Endothelial cell of umbilical vein (primary cell): ENCODE results near the gene IRAK1BP1. TPM values are rescaled to one million over a fixed set of nuclear protein-coding genes. Genes with fewer than 3 reads are reported as not detected.

Experiments used
- BruUV-seq: library from RNA; stranded (reverse); fragments of 400-500 nt; replicated peaks from 2 replicates; lab custom pipeline; 2021; lab: Mats Ljungman, UMichigan
- CTCF ChIA-PET: fragments of 300-600, 350-600 bp; sonication (Branson Sonifier 250); formaldehyde crosslinking; loops from one replicate; lab custom pipeline; 2021; ENCODE audit warnings: antibody characterized with exemption, inconsistent platforms; lab: Charles Lee
- POLR2A ChIA-PET: fragments of 300-600, 350-600 bp; sonication (Branson Sonifier 250); formaldehyde crosslinking; loops from one replicate; lab custom pipeline; 2021; ENCODE audit warnings: antibody characterized with exemption, inconsistent platforms; lab: Charles Lee
- DNase-seq: peaks from one replicate; pipeline ENCODE4 v3.0.0-alpha.2; 2011; ENCODE audit warnings: low read depth, low spot score
- FAIRE-seq: peaks from 2 replicates; lab custom pipeline; 2011; peaks lifted over from hg19 to GRCh38; lab: Jason Lieb, UNC
- H2AFZ ChIP-seq: 2 replicates; pipeline ENCODE4 v1.6.0; 2012; ENCODE audit warnings: low read depth, low read length, control low read depth, inconsistent platforms
- H3K27ac ChIP-seq: 2 replicates; pipeline ENCODE4 v1.5.1; 2011; ENCODE audit warnings: low read depth, mild to moderate bottlenecking, control low read depth, low read length, moderate library complexity; ENCODE audit not compliant: insufficient read depth
- H3K27me3 ChIP-seq, 2 experiments: 2 replicates each; pipeline versions ENCODE4 v1.6.0 to v1.6.1; 2011; ENCODE audit warnings: low read length in 2 of 2, mixed read lengths in 1 of 2; ENCODE audit not compliant: control insufficient read depth in 2 of 2, insufficient read depth in 2 of 2
- H3K36me3 ChIP-seq, 2 experiments: 2 replicates in 1 of 2; 3 replicates in 1 of 2; pipeline ENCODE4 v1.5.1; 2011; ENCODE audit warnings: low read length in 2 of 2, mild to moderate bottlenecking in 1 of 2, moderate library complexity in 1 of 2; ENCODE audit not compliant: control insufficient read depth in 2 of 2, insufficient read depth in 2 of 2; ENCODE audit errors: extremely low read depth in 1 of 2
- H3K4me1 ChIP-seq: 3 replicates; pipeline ENCODE4 v1.5.1; 2011; ENCODE audit warnings: mild to moderate bottlenecking, low read length; ENCODE audit not compliant: control insufficient read depth, insufficient read depth; ENCODE audit errors: extremely low read depth
- H3K4me2 ChIP-seq: 2 replicates; pipeline ENCODE4 v1.6.1; 2011; ENCODE audit warnings: low read length, control low read depth, mixed read lengths; ENCODE audit not compliant: insufficient read depth
- H3K4me3 ChIP-seq, 3 experiments: fragments of 200-600 bp in 1 of 3; sonication (generic), shearing (Covaris generic) in 1 of 3; replicated peaks in 1 of 3; 2 replicates each; pipeline ENCODE4 v1.5.1; 2011 to 2016; ENCODE audit warnings: control low read depth in 3 of 3, low read length in 3 of 3, mild to moderate bottlenecking in 2 of 3, inconsistent platforms in 1 of 3, low read depth in 1 of 3, moderate library complexity in 1 of 3; ENCODE audit not compliant: insufficient read depth in 1 of 3
- H3K79me2 ChIP-seq: 2 replicates; pipeline ENCODE4 v1.6.0; 2012; ENCODE audit warnings: low read length, inconsistent platforms; ENCODE audit not compliant: control insufficient read depth, insufficient read depth
- H3K9ac ChIP-seq: replicated peaks from 2 replicates; pipeline ENCODE3; 2011; ENCODE audit warnings: low read length, control low read depth; ENCODE audit not compliant: insufficient read depth; ENCODE audit errors: extremely low read depth
- H3K9me1 ChIP-seq: replicated peaks from 3 replicates; pipeline ENCODE4 v1.6.0; 2011; ENCODE audit warnings: mild to moderate bottlenecking, low read length; ENCODE audit not compliant: control insufficient read depth, insufficient read depth; ENCODE audit errors: extremely low read depth
- H3K9me3 ChIP-seq: replicated peaks from 2 replicates; pipeline ENCODE4 v1.5.1; 2012; ENCODE audit warnings: low read length, inconsistent platforms; ENCODE audit not compliant: control insufficient read depth, insufficient read depth
- H4K20me1 ChIP-seq: replicated peaks from 2 replicates; pipeline ENCODE3; 2011; ENCODE audit warnings: mild to moderate bottlenecking, low read length; ENCODE audit not compliant: control insufficient read depth, insufficient read depth; ENCODE audit errors: extremely low read depth
- EZH2 ChIP-seq: IDR thresholded peaks from 2 replicates; pipeline ENCODE4 v1.6.1; 2012; ENCODE audit warnings: borderline replicate concordance, low read depth, mild to moderate bottlenecking, moderate library complexity, low read length, inconsistent platforms; ENCODE audit not compliant: severe bottlenecking
- FOS ChIP-seq: IDR thresholded peaks from 2 replicates; pipeline ENCODE4 v1.6.1; 2011; ENCODE audit warnings: mild to moderate bottlenecking, low read length, moderate library complexity, borderline replicate concordance; ENCODE audit not compliant: insufficient read depth
- GATA2 ChIP-seq: IDR thresholded peaks from 2 replicates; pipeline ENCODE4 v1.7.0; 2011; ENCODE audit warnings: low read depth, mild to moderate bottlenecking, moderate library complexity, mixed read lengths, low read length; ENCODE audit not compliant: insufficient read length, insufficient read depth
- JUN ChIP-seq: IDR thresholded peaks from 2 replicates; pipeline ENCODE4 v1.6.1; 2011; ENCODE audit warnings: borderline replicate concordance, low read depth; ENCODE audit not compliant: insufficient read length, insufficient read depth
- MYC ChIP-seq: IDR thresholded peaks from one replicate; pipeline ENCODE4 v1.6.1; 2011; ENCODE audit warnings: mild to moderate bottlenecking, low read depth, low read length
- POLR2A ChIP-seq: IDR thresholded peaks from 2 replicates; pipeline ENCODE4 v1.6.1; 2012; ENCODE audit warnings: low read depth, mild to moderate bottlenecking, control low read depth, low read length
- POLR2AphosphoS5 ChIP-seq: IDR thresholded peaks from 2 replicates; pipeline ENCODE4 v1.6.1; 2012; ENCODE audit warnings: low read depth, mild to moderate bottlenecking, control low read depth, low read length, moderate library complexity; ENCODE audit not compliant: insufficient read depth
- dilution Hi-C: fragments of 300-500 bp; cut with MboI; formaldehyde crosslinking; loops from one replicate; pipeline ENCODE4 v1.15.0; 2019; ENCODE audit warnings: low sequenced_read_pairs; ENCODE audit not compliant: extremely low pct_ligation_motif_present
- intact Hi-C: fragments of 100-400 bp; cut with micrococcal nuclease; formaldehyde crosslinking; loops from one replicate; pipeline ENCODE4 v1.10.0; 2022
- polyA plus RNA-seq, 4 experiments: library from polyadenylated mRNA; depleted of rRNA in 3 of 4; stranded (reverse) in 3 of 4; unstranded in 1 of 4; fragments of >200 nt; gene quantifications; 2 replicates each; pipeline versions ENCODE4 v1.2.1 to v1.2.3, GENCODE V29; 2011 to 2012; ENCODE audit warnings: missing spikeins in 1 of 4
- total RNA-seq: library from RNA; stranded (reverse); gene quantifications from 2 replicates; pipeline ENCODE4 v1.2.3, GENCODE V29; 2021
- TF ChIP-seq, protein P1 (sequence below), 2 donors: IDR thresholded peaks; 1 replicate in 1 of 2; 2 replicates in 1 of 2; pipeline ENCODE4 v1.5.1; 2011; ENCODE audit warnings: low read length in 2 of 2, mild to moderate bottlenecking in 2 of 2, moderate library complexity in 2 of 2, control low read depth in 1 of 2, inconsistent platforms in 1 of 2, low read depth in 1 of 2; ENCODE audit not compliant: insufficient read depth in 1 of 2; ENCODE audit errors: extremely low read depth in 1 of 2
- TF ChIP-seq, protein P2 (sequence below): IDR thresholded peaks from 2 replicates; pipeline ENCODE4 v1.6.1; 2011; ENCODE audit not compliant: insufficient read depth, insufficient read length

Gene IRAK1BP1
- total and polyA plus RNA-seq, 2 donors (not counting 3 experiments of a cell fraction or from before 2014, with no cell fraction given) = 1.8 to 3.0 TPM

- TSS peak; percentile 40 for BruUV-seq
- H3K4me3 ChIP-seq = peak overlapping the region; percentile 95 to 98 (median 95)
- H2AFZ ChIP-seq = peak overlapping the region; percentile 100
- peaks cover 8% of the 10 kb centered on the region for H3K4me1 ChIP-seq
- H3K79me2 ChIP-seq = no peaks in the 10 kb centered on the region
- no peaks in the 10 kb centered on the region for H3K27me3 ChIP-seq
- H4K20me1 ChIP-seq = no peaks in the 10 kb centered on the region
- DNase-seq (no peak), FAIRE-seq (no peak)
- no peaks in the 10 kb centered on the region for H3K9me3 ChIP-seq
- ChIA-PET POLR2A (no interaction called here), CTCF (no interaction called here)
- H3K27ac ChIP-seq = peak overlapping the region; percentile 58
- no peaks in the 10 kb centered on the region for H3K36me3 ChIP-seq
- no peaks in the 10 kb centered on the region for H3K9me1 ChIP-seq
- intact Hi-C loops = loop anchor here (1.0 to 5.0 kb wide), 2 partner anchors 208 to 364 kb away; partner anchors contain the start of gene HMGN3
- H3K9ac ChIP-seq = peak overlapping the region; percentile 80
- dilution Hi-C loops = no loop called here
- H3K4me2 ChIP-seq = peak overlapping the region; percentile 78
- TF ChIP-seq JUN (no peak), GATA2 (no peak), FOS (no peak)
- TF ChIP-seq, protein P1, sequence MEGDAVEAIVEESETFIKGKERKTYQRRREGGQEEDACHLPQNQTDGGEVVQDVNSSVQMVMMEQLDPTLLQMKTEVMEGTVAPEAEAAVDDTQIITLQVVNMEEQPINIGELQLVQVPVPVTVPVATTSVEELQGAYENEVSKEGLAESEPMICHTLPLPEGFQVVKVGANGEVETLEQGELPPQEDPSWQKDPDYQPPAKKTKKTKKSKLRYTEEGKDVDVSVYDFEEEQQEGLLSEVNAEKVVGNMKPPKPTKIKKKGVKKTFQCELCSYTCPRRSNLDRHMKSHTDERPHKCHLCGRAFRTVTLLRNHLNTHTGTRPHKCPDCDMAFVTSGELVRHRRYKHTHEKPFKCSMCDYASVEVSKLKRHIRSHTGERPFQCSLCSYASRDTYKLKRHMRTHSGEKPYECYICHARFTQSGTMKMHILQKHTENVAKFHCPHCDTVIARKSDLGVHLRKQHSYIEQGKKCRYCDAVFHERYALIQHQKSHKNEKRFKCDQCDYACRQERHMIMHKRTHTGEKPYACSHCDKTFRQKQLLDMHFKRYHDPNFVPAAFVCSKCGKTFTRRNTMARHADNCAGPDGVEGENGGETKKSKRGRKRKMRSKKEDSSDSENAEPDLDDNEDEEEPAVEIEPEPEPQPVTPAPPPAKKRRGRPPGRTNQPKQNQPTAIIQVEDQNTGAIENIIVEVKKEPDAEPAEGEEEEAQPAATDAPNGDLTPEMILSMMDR (IDR thresholded peaks at IDR 0.05; ENCODE audit: extremely low read depth in 1 of 2, insufficient read depth in 1 of 2, low read depth in 1 of 2, low read length in 2 of 2) = peak in 1 of 2 donors; percentile 1
Observed at GRCh38 chr6:78868116-78868515, 765 bp downstream of the IRAK1BP1 start.

DNA sequence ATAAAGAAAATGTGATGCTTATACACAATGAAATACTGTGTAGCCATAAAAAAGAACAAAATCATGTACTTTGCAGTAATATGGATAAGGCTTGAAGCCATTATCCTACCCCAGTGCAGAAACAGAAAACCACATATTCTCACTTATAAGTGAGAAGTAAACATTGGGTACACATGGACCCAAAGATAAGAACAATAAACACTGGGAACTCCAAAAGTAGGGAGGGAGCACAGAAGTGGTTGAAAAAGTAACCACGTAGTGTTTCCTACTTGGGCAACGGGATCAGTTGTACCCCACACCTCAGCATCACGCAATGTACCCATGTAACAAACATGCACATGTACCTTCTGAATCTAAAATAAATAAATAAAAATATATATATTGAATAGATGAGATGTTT is 8.2 kb downstream of the IRAK1BP1 start:
- no peaks in the 10 kb centered on the region for H3K79me2 ChIP-seq
- no peak overlapping the region for H3K9ac ChIP-seq
- no peaks in the 10 kb centered on the region for H4K20me1 ChIP-seq
- BruUV-seq = no TSS peak
- dilution Hi-C loops (no loop called here), intact Hi-C loops (no loop called here)
- H3K9me1 ChIP-seq = no peaks in the 10 kb centered on the region
- no peak overlapping the region for H3K4me2 ChIP-seq
- no peak overlapping the region for H3K4me3 ChIP-seq
- H2AFZ ChIP-seq = no peak overlapping the region
- FAIRE-seq (no peak), DNase-seq (no peak)
- POLR2A ChIA-PET = no interaction called here
- H3K36me3 ChIP-seq = no peaks in the 10 kb centered on the region
- TF ChIP-seq GATA2 = no peak
- TF ChIP-seq FOS = no peak
- no peak for TF ChIP-seq POLR2A
- no peak for TF ChIP-seq MYC
- no peak for TF ChIP-seq EZH2
- TF ChIP-seq POLR2AphosphoS5 = no peak
- TF ChIP-seq, protein P2, sequence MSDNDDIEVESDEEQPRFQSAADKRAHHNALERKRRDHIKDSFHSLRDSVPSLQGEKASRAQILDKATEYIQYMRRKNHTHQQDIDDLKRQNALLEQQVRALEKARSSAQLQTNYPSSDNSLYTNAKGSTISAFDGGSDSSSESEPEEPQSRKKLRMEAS = no peak
- no peak for TF ChIP-seq JUN
- TF ChIP-seq, protein P1 (IDR thresholded peaks at IDR 0.05; ENCODE audit: extremely low read depth in 1 of 2, insufficient read depth in 1 of 2, low read depth in 1 of 2, low read length in 2 of 2) = no peak
- CTCF ChIA-PET = no interaction called here
- H3K4me1 ChIP-seq = no peaks in the 10 kb centered on the region
- no peaks in the 10 kb centered on the region for H3K9me3 ChIP-seq
- H3K27me3 ChIP-seq = no peaks in the 10 kb centered on the region
- H3K27ac ChIP-seq = no peak overlapping the region
